Kidney epithelial cell (primary cell): Measurements from ENCODE around the gene ETV3. TPM values are rescaled to one million over a fixed set of nuclear protein-coding genes. Genes with fewer than 3 reads are reported as not detected.
A peak's percentile ranks its signal among the peaks of the same experiment; 100 is the strongest.

Experiments used
- DNase-seq: peaks from one replicate; pipeline ENCODE4 v3.0.0-alpha.2; 2010; ENCODE audit warnings: low read depth
- H3K27me3 ChIP-seq: 2 replicates; pipeline ENCODE4 v1.6.0; 2011; ENCODE audit warnings: low read length; ENCODE audit not compliant: control insufficient read depth, insufficient read depth
- H3K36me3 ChIP-seq: 2 replicates; pipeline ENCODE4 v1.5.1; 2011; ENCODE audit warnings: low read length; ENCODE audit not compliant: control insufficient read depth, insufficient read depth
- H3K4me3 ChIP-seq: 2 replicates; pipeline ENCODE4 v1.5.1; 2011; ENCODE audit warnings: low read depth, mild to moderate bottlenecking, control low read depth, low read length
- total RNA-seq: library from RNA; depleted of rRNA; stranded (reverse); fragments of >200 nt; gene quantifications from 2 replicates; pipeline ENCODE4 v1.2.3, GENCODE V29; 2015
- TF ChIP-seq, protein P1 (sequence below): IDR thresholded peaks from 2 replicates; pipeline ENCODE4 v1.5.1; 2011; ENCODE audit warnings: mild to moderate bottlenecking, moderate library complexity, low read length, control low read depth, inconsistent platforms; ENCODE audit not compliant: insufficient read depth, poor library complexity, severe bottlenecking

The ETV3 gene
- total RNA-seq, 1 donor from 2014 or later: 16.6 TPM

- H3K36me3 ChIP-seq: no peaks in the 10 kb centered on the region
- H3K4me3 ChIP-seq: no peak overlapping the region
- no peak for DNase-seq
These were observed 17.9 kb upstream of the ETV3 start for GRCh38 chr1:157156058-157156541.

DNA sequence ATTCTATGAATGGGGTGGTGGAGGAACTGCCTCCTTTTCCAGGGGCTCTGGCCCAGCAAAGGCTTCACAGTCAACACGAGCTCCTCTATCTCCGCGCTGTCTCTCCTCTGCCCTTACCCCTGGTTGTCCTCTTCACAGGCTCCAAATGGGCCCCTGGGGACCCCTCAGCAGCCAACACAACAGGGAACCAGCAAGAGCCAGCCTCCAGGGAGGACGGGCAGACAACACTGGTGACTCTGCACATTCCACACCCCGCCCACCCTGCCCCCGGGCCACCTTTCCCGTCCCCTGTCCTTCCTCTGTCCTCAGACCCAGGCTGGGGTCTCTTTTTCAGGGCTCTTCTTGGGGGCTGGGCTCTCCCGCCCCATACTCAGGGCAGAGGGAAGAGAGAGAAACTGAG lies 17.5 kb upstream of the ETV3 start:
- no peak for DNase-seq
- TF ChIP-seq, protein P1, sequence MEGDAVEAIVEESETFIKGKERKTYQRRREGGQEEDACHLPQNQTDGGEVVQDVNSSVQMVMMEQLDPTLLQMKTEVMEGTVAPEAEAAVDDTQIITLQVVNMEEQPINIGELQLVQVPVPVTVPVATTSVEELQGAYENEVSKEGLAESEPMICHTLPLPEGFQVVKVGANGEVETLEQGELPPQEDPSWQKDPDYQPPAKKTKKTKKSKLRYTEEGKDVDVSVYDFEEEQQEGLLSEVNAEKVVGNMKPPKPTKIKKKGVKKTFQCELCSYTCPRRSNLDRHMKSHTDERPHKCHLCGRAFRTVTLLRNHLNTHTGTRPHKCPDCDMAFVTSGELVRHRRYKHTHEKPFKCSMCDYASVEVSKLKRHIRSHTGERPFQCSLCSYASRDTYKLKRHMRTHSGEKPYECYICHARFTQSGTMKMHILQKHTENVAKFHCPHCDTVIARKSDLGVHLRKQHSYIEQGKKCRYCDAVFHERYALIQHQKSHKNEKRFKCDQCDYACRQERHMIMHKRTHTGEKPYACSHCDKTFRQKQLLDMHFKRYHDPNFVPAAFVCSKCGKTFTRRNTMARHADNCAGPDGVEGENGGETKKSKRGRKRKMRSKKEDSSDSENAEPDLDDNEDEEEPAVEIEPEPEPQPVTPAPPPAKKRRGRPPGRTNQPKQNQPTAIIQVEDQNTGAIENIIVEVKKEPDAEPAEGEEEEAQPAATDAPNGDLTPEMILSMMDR: no peak
- no peaks in the 10 kb centered on the region for H3K27me3 ChIP-seq
- no peak overlapping the region for H3K4me3 ChIP-seq
- no peaks in the 10 kb centered on the region for H3K36me3 ChIP-seq

More at GRCh38 chr1:157156058-157156541, 17.9 kb upstream of the ETV3 start:
- no peaks in the 10 kb centered on the region for H3K27me3 ChIP-seq
- TF ChIP-seq, protein P1: peak; percentile 95

DNA sequence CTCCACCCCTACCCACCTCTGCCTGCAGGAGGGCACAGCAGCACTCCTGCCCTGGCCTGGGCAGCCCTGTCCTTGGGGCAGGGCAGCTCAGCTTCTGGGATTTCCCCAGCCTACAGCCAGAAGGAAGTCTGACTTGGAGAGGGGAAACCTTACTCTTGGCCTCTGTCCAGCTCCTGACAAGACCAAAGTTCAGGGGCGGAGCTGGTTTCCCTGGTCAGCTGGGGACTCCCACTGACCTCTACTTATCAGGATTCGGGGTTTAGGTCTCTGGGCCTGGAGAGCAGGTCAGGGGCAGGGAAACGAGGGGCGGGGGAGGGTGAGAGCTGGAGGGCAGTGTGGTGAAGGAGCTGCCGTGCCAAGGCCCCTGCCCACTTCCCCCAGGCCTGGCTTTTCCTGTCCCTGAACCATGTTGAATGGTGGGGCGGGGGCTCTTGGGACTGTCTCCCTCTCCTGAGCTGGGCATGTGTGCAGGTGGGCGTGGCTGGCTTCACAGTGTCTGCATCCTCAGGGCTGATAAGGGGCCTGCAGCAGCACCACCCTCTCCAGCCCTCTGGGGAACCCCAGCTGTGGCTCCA lies 16.8 kb upstream of the ETV3 start:
- Histone ChIP-seq H3K4me3 (no peak overlapping the region), H3K36me3 (no peaks in the 10 kb centered on the region), H3K27me3 (no peaks in the 10 kb centered on the region)
- TF ChIP-seq, protein P1: no peak
- DNase-seq: no peak

DNA sequence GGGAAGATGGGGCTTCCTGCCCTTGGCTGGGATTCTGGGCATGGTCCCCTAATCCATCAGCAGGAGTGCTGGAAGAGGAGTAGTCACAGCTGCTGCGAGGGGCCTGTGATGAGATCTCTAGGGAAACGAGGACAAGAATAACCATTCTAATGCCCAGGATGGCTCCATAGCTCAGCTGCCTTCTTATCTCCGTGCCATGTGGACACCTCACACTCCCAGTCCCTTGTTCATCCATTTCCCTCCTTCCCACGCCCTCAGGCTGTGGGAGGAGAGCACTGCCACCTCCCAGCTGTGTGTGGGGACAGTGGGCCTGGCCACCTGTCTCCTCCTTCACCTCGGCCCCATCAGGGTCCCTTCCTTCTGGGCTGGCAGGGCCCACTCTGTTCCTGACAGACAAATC lies 16.1 kb upstream of the ETV3 start:
- no peaks in the 10 kb centered on the region for H3K36me3 ChIP-seq
- no peak for DNase-seq

DNA sequence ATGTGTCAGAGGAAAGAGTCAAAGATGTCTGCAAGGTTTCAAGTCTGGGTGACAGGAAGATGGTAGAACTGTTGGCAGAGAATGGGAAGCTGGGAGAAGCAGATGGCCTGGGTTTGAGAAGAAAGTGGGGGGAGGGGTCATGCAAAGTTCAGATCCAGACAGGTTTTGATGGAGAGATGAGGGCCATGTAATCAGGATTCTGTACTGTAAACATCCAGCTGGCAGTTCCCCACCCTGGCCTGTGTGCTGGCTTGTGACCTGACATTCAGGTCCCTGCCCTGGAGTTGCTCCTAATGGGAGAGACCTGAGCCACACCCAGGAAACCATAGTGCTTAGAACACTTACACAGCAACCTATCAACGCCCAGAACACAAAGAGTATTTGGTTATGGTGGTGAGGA lies 15.6 kb upstream of the ETV3 start:
- Histone ChIP-seq H3K36me3 (no peaks in the 10 kb centered on the region), H3K27me3 (no peaks in the 10 kb centered on the region), H3K4me3 (no peak overlapping the region)
- TF ChIP-seq, protein P1: no peak
- no peak for DNase-seq

More for the DNA sequence above, 16.1 kb upstream of the ETV3 start:
- Histone ChIP-seq H3K4me3 (no peak overlapping the region), H3K27me3 (no peaks in the 10 kb centered on the region)
- TF ChIP-seq, protein P1: no peak

DNA sequence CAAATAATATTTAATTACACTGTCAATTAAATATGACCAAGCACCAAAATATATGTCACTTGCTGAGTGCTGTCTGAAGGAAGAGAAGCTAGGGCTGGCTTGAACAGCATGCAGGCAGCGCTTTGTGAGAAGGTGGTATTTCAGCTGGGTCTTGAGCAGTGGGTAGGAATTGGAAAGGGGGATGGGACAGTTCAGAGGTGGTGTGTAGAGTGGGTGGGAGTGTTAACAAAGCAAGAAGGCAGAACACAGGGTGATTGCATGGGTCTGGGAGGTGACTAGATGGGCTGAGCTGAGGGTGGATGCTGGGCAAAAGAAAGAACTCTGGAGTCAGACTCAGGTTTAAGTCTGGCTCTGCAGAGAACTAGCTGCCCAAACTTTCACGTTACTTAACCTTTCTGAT lies 14.3 kb upstream of the ETV3 start:
- H3K27me3 ChIP-seq: no peaks in the 10 kb centered on the region
- no peak for DNase-seq
- H3K4me3 ChIP-seq: no peak overlapping the region
- TF ChIP-seq, protein P1: no peak
- H3K36me3 ChIP-seq: no peaks in the 10 kb centered on the region
